WTC11 (cell line): ENCODE results near the gene AMACR. TPM values are rescaled to one million over a fixed set of nuclear protein-coding genes. Genes with fewer than 3 reads are reported as not detected.

Experiments used
- ATAC-seq: fragments of 200-7000 bp; cut with Tn5 transposase; 2 replicates; pipeline ENCODE4 v1.10.0; 2021; ENCODE audit warnings: mild to moderate bottlenecking, moderate library complexity
- CTCF ChIA-PET: fragments of 300-600 bp; sonication (Branson Sonifier 250); formaldehyde crosslinking; loops from one replicate; lab custom pipeline; 2021; ENCODE audit warnings: antibody characterized with exemption; lab: Charles Lee
- POLR2A ChIA-PET: fragments of 350-600 bp; sonication (Branson Sonifier 250); formaldehyde crosslinking; loops from one replicate; lab custom pipeline; 2021; ENCODE audit warnings: antibody characterized with exemption; lab: Charles Lee
- DNase-seq: peaks from one replicate; pipeline ENCODE4 v3.0.0; 2021; ENCODE audit warnings: low spot score
- H3K27ac Mint-ChIP-seq: 2 replicates; pipeline ENCODE4 v1.8.0; 2021; ENCODE audit warnings: mixed read lengths
- H3K27me3 Mint-ChIP-seq: 2 replicates; pipeline ENCODE4 v1.8.0; 2021; ENCODE audit warnings: low read depth, mild to moderate bottlenecking, moderate library complexity, mixed read lengths
- H3K36me3 Mint-ChIP-seq: 2 replicates; pipeline ENCODE4 v1.8.0; 2021; ENCODE audit warnings: mixed read lengths
- H3K4me1 Mint-ChIP-seq: 2 replicates; pipeline ENCODE4 v1.8.0; 2022; ENCODE audit warnings: mixed read lengths
- H3K4me3 Mint-ChIP-seq: 2 replicates; pipeline ENCODE4 v1.8.0; 2021; ENCODE audit warnings: mild to moderate bottlenecking, moderate library complexity, mixed read lengths
- H3K9me3 Mint-ChIP-seq: 2 replicates; pipeline ENCODE4 v1.8.0; 2021; ENCODE audit warnings: mixed read lengths
- AR ChIP-seq: fragments of 250-450 bp; sonication (Bioruptor Pico); IDR thresholded peaks from 2 replicates; pipeline ENCODE4 v1.9.0; 2021; ENCODE audit warnings: mild to moderate bottlenecking
- ATF6 ChIP-seq: sonication (generic); formaldehyde crosslinking; IDR thresholded peaks from 2 replicates; pipeline ENCODE4 v1.8.1; 2023; ENCODE audit warnings: mild to moderate bottlenecking, missing genetic modification reagents
- CBFB ChIP-seq: sonication (generic); formaldehyde crosslinking; IDR thresholded peaks from 2 replicates; pipeline ENCODE4 v1.8.1; 2022; ENCODE audit warnings: mild to moderate bottlenecking, low read depth, missing genetic modification reagents
- CREB1 ChIP-seq: sonication (generic); formaldehyde crosslinking; IDR thresholded peaks from 2 replicates; pipeline ENCODE4 v1.8.0; 2023; ENCODE audit warnings: mild to moderate bottlenecking, missing genetic modification reagents
- CREM ChIP-seq: sonication (generic); formaldehyde crosslinking; IDR thresholded peaks from 2 replicates; pipeline ENCODE4 v1.8.1; 2022; ENCODE audit warnings: mild to moderate bottlenecking, missing genetic modification reagents, moderate library complexity
- E2F5 ChIP-seq: sonication (generic); formaldehyde crosslinking; IDR thresholded peaks from 2 replicates; pipeline ENCODE4 v1.8.1; 2022; ENCODE audit warnings: mild to moderate bottlenecking, moderate library complexity, missing genetic modification reagents
- FOXK1 ChIP-seq: sonication (generic); formaldehyde crosslinking; IDR thresholded peaks from 2 replicates; pipeline ENCODE4 v1.8.0; 2022; ENCODE audit warnings: mild to moderate bottlenecking, moderate library complexity, missing genetic modification reagents
- FOXP1 ChIP-seq: sonication (generic); formaldehyde crosslinking; IDR thresholded peaks from 2 replicates; pipeline ENCODE4 v1.8.0; 2022; ENCODE audit warnings: missing genetic modification reagents, mild to moderate bottlenecking, moderate library complexity, borderline replicate concordance
- IRF2 ChIP-seq: sonication (generic); formaldehyde crosslinking; IDR thresholded peaks from 2 replicates; pipeline ENCODE4 v1.8.0; 2022; ENCODE audit warnings: low read depth, missing genetic modification reagents, borderline replicate concordance
- JAZF1 ChIP-seq: fragments of 250-450 bp; sonication (Bioruptor Pico); IDR thresholded peaks from 2 replicates; pipeline ENCODE4 v1.9.0; 2021; ENCODE audit warnings: moderate library complexity, mild to moderate bottlenecking, inconsistent platforms
- MLX ChIP-seq: sonication (generic); formaldehyde crosslinking; IDR thresholded peaks from 2 replicates; pipeline ENCODE4 v1.8.1; 2023; ENCODE audit warnings: mild to moderate bottlenecking, missing genetic modification reagents, moderate library complexity
- NFYB ChIP-seq: sonication (generic); formaldehyde crosslinking; conservative IDR thresholded peaks from 2 replicates; pipeline ENCODE4 v1.8.0; 2022; ENCODE audit warnings: low read depth, missing genetic modification reagents
- NR3C1 ChIP-seq: sonication (generic); formaldehyde crosslinking; conservative IDR thresholded peaks from 2 replicates; pipeline ENCODE4 v1.8.1; 2023; ENCODE audit warnings: low read depth, mild to moderate bottlenecking, missing genetic modification reagents
- PREB ChIP-seq: sonication (generic); formaldehyde crosslinking; IDR thresholded peaks from 2 replicates; pipeline ENCODE4 v1.8.1; 2022; ENCODE audit warnings: mild to moderate bottlenecking, missing genetic modification reagents, moderate library complexity, borderline replicate concordance
- SMAD4 ChIP-seq: sonication (generic); formaldehyde crosslinking; IDR thresholded peaks from 2 replicates; pipeline ENCODE4 v1.8.0; 2022; ENCODE audit warnings: mild to moderate bottlenecking, missing genetic modification reagents
- USF2 ChIP-seq: sonication (generic); formaldehyde crosslinking; IDR thresholded peaks from 2 replicates; pipeline ENCODE4 v1.8.1; 2023; ENCODE audit warnings: mild to moderate bottlenecking, missing genetic modification reagents, moderate library complexity
- ZNF219 ChIP-seq: sonication (generic); formaldehyde crosslinking; IDR thresholded peaks from 2 replicates; pipeline ENCODE4 v1.8.0; 2023; ENCODE audit warnings: missing genetic modification reagents, mild to moderate bottlenecking, borderline replicate concordance
- ZNF232 ChIP-seq: sonication (generic); formaldehyde crosslinking; IDR thresholded peaks from 2 replicates; pipeline ENCODE4 v1.8.0; 2022; ENCODE audit warnings: mild to moderate bottlenecking, missing genetic modification reagents
- ZNF317 ChIP-seq: sonication (generic); formaldehyde crosslinking; IDR thresholded peaks from 2 replicates; pipeline ENCODE4 v1.8.1; 2023; ENCODE audit warnings: low read depth, mild to moderate bottlenecking, moderate library complexity, missing genetic modification reagents, borderline replicate concordance
- ZNF423 ChIP-seq: fragments of 250-450 bp; sonication (Bioruptor Pico); IDR thresholded peaks from 2 replicates; pipeline ENCODE4 v2.1.2; 2022; ENCODE audit warnings: mild to moderate bottlenecking, moderate library complexity
- total RNA-seq: library from RNA; stranded (reverse); gene quantifications from 3 replicates; pipeline ENCODE4 v1.2.3, GENCODE V29; 2021

The AMACR gene
- total RNA-seq, 1 experiment from 2014 or later, result 11.9 TPM

GRCh38 chr5:34030048-34030447 lies 22.2 kb upstream of the AMACR start:
- DNase-seq (no peak), ATAC-seq (no peak)
- no peaks in the 10 kb centered on the region for H3K36me3 Mint-ChIP-seq
- H3K27me3 Mint-ChIP-seq, result no peaks in the 10 kb centered on the region
- H3K4me3 Mint-ChIP-seq, result no peak overlapping the region
- H3K9me3 Mint-ChIP-seq, result no peaks in the 10 kb centered on the region
- TF ChIP-seq FOXK1 (no peak), NR3C1 (CRISPR knock-in tag) (no peak), PREB (CRISPR knock-in tag) (no peak), ZNF219 (CRISPR knock-in tag) (no peak), SMAD4 (CRISPR knock-in tag) (no peak), E2F5 (CRISPR knock-in tag) (no peak), ZNF232 (CRISPR knock-in tag) (no peak), MLX (CRISPR knock-in tag) (no peak), USF2 (CRISPR knock-in tag) (no peak)
- TF ChIP-seq, all 79 proteins: peak for 0
- POLR2A ChIA-PET, result no interaction called here
- Mint-ChIP-seq H3K27ac (no peak overlapping the region), H3K4me1 (peaks cover 6% of the 10 kb centered on the region)
- CTCF ChIA-PET, result no interaction called here

- DNase-seq, result no peak
- ChIA-PET POLR2A (no interaction called here), CTCF (no interaction called here)
- H3K36me3 Mint-ChIP-seq, result no peaks in the 10 kb centered on the region
- no peaks in the 10 kb centered on the region for H3K9me3 Mint-ChIP-seq
- no peaks in the 10 kb centered on the region for H3K27me3 Mint-ChIP-seq
- peaks cover 11% of the 10 kb centered on the region for H3K4me1 Mint-ChIP-seq
- H3K27ac Mint-ChIP-seq, result no peak overlapping the region
- no peak overlapping the region for H3K4me3 Mint-ChIP-seq
- TF ChIP-seq SMAD4 (CRISPR knock-in tag) (no peak), CREB1 (no peak), IRF2 (no peak), FOXP1 (CRISPR knock-in tag) (no peak), ZNF317 (CRISPR knock-in tag) (no peak), JAZF1 (CRISPR knock-in tag) (no peak), CREM (CRISPR knock-in tag) (no peak), ATF6 (CRISPR knock-in tag) (no peak), CBFB (CRISPR knock-in tag) (no peak), ZNF423 (no peak), NFYB (no peak), ZNF219 (CRISPR knock-in tag) (no peak), AR (CRISPR knock-in tag) (no peak), MLX (CRISPR knock-in tag) (no peak)
- ATAC-seq, result no peak
These were observed 20.5 kb upstream of the AMACR start for GRCh38 chr5:34028349-34028748.
